IPS-NIHi11 (cell line): ENCODE results near the gene MKS1.

Source experiments
- DNase-seq: peaks from one replicate; pipeline ENCODE4 v3.0.0; 2012; ENCODE audit warnings: mixed read lengths, low spot score

Gene MKS1

DNA sequence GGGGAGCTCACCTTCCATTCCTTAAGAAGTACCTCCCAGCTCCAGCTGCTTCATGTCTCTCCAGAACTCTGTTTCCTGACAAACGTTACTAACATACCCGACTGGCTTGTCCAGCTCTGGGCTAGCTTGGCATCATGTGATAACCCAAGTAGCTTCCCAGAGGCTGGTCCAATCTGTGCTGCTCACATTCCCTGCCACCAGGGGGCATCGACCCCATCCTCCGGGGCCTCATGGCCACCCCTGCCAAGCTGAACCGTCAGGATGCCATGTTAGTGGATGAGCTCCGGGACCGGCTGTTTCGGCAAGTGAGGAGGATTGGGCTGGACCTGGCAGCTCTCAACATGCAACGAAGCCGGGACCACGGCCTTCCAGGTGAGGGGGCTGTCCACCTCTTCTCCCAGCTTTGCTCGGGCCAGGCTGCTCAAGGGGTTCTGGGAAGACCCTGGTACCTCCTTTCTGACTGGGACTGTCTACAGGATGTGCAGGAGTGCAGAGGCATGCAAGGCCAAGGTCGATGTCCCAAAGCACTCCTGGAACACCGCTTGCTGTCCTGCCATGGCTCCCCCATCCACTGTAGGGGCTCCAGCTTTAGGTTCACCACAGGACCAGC, 18.9 kb downstream of the MKS1 start:
- DNase-seq, result peak; percentile 85

DNA sequence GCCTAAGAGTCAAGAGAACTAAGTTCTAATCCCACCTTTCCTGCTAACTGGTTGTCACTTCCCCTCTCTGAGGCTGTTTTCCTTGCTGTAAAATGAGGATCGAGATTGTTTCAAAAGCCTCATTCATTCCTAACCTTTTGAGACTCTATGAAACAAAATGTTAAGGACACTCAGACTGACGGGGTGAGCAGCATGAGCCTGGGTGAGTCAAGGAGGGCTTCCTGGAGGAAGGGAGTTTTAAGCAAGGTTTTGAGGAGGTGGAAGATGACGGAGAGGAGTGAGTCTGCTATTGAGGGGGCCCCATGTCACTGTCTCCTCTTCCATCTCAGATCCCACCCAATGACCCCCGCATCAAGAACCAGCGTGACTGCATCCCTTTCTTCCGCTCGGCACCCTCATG, 22.4 kb downstream of the MKS1 start:
- DNase-seq, result no peak

DNA sequence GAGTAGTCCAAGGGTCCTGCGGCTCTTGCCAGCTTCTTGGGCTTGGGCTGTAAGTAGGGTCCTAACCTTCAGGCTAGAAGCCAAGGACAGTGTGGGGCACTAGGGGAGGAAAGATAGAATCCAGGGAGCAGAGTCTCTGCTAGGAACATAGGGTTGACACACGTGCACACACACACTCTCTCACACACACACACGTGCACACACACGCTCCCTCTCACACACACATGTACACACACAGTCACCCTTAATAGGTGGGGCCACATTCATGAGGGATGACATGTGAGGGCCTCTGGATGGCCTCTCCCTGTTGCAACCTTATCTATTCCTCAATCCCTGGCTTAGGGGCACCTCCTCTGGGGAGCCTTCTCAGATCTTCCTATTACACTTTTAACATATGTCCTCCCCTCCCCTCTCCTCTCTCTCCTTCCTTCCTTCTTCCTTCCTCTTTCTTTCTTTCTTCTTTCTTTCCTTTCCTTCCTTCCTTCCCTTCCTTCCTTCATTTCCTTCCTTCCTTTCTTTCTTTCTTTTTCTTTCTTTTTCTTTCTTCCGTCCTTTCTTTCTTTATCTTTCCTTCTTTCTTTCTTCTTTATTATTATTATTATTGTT, 23.4 kb downstream of the MKS1 start:
- no peak for DNase-seq

DNA sequence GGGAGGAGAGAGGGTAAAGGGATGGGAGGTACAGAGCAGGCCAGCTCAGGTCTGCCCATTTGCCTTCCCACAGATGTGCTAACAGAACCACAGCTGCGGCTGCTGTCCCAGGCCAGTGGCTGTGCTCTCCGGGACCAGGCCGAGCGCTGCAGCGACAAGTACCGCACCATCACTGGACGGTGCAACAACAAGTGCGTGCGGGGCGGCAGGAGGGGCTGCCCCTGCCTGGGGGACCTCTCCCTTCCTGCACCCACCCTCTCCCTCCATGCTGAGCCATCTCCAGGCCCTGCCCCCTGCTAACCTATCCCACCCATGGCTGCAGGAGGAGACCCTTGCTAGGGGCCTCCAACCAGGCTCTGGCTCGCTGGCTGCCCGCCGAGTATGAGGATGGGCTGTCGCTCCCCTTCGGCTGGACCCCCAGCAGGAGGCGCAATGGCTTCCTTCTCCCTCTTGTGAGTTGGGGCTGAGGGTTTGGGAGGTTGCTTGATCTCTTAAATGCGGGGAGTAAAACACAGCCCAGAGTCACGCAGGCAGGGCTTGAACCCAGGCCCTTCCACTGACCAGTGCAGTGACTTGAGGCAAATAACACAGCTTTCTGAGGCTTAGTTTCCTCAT, 25.3 kb downstream of the MKS1 start:
- DNase-seq, result peak; percentile 76

DNA sequence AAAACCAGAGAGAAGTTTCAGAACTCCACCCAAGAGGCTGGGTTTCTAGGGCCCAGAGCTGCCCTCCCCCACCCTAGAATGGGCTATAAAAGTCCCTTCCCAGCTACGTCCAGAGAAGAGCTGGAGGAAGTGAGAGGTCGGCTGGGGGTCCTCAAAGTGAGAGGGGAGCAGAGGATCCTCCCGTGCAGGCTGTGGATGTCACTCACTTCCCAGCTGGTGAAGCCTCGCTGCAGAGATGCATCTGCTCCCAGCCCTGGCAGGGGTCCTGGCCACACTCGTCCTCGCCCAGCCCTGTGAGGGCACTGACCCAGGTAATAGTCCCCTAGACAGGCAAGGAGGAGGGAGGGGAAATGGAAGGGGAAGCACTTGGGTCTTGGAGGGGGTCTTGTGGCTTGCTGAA, 26.4 kb downstream of the MKS1 start, which contains the start of gene EPX:
TSS of gene EPX (plus strand) at position 115 of the 400 bp plus-strand sequence. CDS start at position 236, 121 bp downstream.
- no peak for DNase-seq

DNA sequence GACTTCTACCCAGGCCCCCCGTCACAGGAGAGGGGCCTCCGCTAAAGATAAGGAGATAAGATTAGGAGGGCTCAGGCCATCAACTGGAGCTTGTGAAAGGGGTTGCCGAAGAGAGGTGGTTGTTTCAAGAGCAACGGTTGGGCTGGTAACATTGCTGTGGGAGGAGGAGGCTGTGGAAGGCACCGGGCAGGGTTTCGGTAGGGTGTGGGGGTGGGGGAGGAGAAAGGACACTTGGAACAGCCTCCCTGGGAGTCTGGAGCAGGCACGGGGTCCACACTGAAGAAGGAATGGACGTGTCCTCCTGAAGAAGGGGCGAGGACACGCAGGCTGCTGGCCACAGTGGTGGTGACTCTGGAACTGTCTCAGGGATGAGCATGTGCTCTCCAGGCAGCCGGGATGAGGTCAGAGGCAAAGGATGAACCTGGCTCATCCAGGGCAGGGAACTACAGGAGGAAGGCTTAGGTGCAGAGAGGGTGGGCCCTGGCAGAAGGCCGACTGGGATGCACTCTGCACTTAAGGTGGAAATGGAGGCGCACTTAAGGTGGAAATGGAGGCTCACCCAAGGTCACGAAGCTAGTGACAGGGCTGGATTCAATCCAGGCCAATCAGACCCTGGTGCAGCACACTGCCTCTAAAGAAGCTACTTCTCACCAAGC, 27.7 kb downstream of the MKS1 start:
- DNase-seq, result peak; percentile 61

DNA sequence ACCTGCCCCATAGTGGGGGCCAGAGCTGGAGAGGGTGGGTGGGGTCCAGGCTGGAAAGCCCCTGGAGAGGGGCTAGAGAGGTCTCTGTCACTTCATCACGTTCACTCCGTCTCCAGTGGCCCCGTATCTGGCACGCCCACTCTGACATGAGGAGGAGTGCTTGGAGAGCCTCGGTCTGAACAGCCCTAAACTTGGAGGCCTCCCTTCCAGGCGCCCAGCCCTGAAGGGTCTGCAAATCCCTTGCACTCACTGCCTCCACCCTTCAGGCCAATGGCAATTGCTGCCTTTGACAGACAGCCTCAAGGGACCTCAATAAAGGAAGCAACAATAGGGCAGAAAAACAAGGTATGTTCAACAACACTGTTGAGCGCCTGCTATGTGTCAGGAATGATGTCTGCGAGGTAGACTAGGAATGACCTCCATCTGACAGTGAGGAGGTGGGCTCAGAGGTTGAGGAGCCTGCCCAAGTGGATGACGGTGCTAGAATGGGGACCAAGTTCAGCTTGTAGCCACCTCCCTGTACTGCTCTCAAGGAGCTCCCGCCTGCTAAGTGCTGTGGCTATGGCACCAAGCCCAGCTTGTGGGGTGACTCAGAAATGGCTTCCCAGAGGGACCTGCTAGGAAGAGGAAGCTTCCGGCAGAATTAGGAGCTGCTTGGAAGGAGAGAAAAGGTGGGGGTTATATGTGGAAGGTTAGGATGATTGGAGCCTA, 29.5 kb downstream of the MKS1 start:
- peak; percentile 34 for DNase-seq

DNA sequence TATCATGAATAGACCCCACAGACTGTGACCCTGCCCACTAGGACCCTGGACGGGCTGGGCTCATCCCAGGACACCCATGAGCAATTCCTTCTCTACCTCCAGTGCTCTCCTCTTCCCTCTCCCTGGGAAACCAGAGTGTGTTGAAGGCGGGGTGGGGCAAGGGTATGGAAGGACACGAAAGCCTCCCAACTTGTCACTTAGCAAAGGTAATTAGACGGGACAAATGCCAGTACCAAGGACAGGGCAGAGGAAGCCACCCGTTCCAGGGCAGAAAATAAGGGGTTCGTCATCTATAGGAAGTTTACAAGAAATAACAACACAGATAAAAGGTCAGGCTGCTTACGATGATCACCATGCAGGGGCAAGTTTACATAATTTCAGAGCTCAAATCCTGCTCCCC, 31.4 kb downstream of the MKS1 start:
- DNase-seq, result peak; percentile 33

DNA sequence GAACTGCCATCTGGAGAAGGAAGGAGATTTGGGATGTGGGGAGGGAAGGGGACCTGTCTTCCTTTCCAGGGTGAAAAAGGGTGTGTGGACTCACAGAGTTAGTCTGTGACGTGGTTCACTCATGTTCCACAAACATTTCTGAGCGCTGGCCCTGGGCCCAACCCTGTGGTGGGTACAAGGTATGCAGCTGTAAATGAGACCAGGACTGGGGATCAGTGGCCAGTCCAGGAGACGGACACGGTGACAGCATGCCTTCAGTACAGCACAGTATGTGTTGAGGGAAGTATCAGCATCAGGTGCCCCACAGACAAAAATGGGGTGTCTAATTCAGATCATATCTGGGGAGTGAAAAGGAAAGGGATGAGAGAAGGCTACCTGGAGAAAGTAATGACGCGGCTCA, 32.0 kb downstream of the MKS1 start:
- no peak for DNase-seq

DNA sequence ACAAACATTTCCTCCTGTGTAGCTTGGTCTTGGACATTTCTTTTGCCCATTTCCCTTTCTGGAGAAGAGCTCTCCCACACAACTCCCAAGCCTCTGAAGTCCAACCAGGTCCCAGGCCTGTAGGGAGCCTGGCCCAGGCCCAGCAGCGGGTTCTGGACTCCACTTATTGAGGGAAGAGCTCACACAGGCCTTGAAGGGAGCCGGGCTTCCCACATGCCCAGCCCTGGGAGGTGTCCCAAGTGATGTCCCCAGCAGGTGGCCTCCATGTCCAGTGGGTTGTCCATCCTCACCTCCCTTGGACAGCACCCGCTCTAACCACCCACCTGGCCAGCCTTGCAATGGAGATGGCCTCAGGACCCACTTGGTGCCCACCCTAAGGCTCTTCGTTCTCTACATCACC, 32.5 kb downstream of the MKS1 start:
- DNase-seq, result no peak

DNA sequence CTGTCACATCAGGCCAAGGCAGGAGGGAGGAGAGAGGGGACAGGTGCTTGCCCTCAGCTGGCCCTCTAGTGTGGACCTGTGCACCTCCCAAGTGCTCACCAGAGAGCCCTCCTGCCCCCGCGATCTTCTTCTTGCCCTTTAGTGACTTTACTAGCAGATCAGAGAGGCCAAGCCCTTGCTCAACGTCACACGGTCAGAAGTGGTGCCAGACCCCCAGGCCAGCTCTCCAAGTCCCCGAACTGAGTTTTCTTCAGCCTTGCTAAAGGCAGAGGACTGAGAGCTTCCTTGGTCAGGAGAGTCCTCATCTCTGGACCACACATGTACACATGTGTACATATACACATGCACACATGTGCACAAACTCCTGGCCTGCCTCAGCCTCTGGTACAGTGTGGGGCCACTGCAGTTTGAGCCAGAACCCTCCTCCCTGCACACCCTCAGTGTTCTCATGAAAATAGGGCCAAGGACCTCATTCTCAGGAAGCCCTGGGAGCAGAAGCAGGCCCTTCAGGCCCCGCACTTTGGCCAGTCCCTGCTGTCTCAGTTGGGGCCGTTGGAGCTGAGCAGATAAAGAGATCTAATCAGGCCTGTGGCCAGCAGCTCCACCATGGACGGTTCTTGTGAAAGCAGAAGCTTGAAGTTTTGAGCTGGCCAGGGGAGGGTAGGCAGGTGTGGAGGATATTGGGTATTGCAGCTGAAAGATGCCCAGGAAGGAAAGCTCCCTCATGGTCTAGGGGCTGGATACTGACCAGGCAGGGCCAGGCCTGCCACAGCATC, 33.9 kb downstream of the MKS1 start:
- DNase-seq, result no peak

DNA sequence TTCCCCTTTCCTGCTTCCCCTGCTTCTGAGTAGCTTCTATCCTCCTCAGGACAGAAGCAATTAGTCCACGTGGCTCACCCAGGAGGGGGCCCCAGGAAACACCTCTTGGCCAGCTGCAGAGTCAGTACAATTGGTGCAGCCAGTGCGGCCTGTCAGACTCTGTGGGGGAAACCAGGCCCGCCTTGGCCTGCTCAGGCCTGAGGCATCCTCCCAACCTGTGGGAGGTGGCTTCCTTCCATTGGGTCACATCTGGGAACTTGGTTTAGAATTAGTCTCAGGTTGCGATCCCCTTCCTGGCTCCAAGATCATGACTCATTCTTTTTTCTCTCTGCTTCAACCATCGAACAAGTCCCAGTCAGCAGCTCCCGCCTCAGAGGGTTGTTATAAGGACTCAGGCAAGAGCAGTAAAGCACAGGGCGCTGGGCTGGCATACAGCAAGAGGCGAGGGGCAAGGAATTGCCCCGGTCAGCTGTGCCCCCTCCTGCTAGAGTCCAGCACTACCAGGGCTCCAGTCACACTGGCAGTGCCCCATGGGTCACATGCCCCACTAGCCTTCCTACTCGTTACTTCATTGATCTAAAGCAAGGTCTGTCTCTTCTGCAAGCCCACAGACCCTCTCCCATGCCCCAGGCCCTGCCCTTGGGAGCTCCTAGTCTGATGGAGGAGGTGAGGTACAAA, 34.6 kb downstream of the MKS1 start:
- DNase-seq, result peak; percentile 64

DNA sequence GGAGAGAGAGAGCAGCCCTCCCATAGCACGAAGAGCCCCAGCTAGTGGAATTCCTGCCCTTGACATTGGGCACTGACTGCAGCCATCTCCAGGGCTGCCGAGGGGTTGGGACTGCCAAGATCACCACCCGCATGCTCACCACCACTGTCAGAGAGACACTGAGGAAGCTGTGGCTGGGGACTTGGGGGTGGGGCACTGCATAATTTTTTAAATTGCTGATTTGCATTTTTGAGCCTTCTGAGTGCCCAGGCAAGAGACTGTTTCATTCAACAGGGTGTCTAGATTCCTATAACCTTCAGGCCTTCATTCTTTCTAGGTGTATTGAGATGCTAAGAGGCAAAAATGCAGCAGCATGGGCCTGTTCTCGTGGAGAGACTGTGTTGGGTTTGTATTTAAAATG, 35.5 kb downstream of the MKS1 start:
- DNase-seq, result no peak

DNA sequence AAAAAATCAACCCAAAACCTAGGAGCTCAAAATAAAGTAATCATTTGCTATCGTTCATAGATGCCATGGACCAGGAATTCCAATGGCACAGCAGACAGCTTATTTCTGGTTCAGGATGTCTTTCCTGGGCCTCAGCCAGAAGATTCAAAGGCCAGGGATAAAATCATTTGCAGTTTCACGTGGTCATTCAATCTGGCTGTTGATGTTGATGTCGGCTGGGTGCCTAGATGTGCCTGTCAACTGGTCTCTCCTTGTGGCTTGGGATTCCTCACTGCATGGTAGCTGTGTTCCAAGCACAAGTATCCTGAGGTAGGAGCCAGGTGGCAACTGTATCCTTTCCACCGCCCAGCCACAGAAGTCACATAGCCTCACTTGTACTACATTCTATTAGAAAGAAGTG, 37.3 kb downstream of the MKS1 start:
- DNase-seq, result no peak

DNA sequence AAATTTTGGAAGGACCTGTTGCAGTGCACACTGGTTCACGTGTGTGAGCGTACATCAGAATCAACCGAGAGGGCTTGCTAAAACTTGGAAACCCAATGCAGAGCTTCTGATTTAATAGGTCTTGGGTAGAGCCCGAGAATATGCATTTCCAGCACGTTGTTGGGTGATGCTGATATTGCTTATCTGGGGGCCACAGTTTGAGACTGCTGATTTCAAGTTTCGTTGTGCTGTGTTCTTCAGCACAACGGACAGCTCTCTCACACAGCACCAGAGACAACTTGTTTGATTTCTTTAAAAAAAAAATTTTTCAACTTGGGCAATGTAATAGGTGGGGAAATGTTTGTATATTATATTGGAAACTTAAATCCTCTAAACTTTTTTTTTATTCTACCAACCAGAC, 42.9 kb downstream of the MKS1 start:
- no peak for DNase-seq

DNA sequence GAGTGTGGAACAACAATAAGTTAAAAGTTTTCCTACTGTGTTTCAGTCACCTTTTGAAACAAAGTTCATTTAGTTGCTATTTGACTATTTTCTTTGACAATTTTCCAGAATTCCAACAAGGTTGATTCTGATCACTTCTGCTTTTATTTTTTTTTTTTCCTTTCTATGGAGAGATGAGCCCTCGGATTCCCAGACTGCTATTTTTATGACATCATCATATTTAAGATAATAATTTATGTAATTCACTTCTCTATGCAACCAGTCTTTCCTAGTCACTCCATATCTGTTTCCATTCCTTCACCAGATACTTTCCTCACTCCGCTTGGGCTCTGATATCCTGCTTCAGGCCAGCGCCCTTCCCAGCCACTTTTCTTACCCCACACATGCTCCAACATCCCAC, 44.2 kb downstream of the MKS1 start:
- DNase-seq, result no peak

DNA sequence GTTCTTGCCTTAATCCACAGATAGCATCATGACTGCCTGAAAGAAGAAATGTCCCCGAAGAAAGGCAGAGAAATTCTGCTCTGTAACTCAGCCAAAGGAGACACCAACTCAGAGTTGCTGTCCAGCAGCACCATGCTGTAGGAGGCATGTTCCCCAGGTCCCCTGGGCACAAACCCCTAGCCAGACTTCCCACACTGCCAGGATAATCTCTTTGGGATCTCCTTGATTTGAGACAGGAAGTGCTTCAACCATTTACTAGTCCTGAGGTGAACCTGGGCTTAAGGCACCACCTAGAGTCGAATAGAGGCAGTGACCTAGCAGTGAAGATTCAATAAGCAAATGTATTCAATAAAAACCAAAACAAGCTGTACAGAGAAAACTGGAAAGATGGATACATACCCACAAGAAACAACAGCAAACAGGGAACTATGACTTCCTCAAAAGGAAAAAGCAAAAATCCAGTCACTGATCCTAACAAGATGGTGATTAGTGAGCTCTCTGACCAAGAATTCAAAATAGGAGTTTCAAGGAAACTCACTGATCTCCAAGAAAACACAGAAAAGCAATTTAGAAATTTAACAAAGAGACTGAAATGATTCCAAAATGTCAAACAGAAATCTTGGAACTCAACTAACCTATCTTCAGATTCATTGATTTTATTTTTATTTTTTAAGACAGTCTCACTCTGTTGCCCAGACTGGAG, 46.5 kb downstream of the MKS1 start:
- DNase-seq, result peak; percentile 57

DNA sequence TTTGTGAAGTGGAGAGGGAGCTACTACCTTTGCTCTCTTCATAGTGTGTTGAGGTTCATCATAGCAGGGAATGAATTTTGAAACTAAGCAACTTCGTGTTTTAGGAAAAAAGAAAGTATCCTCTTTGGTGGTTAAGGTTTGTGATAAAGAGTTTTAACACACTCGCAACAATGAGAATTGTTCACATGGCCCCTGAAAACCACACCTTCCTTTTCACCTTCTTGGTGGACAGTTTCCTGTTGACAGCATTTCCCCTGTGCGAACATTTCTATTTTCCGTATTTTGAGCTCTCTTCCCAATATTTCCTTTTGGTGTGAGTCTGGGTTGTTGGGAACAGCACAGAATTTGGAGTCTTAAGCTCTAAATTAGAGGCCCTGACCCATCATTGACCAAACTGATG, 48.4 kb downstream of the MKS1 start:
- DNase-seq, result no peak

DNA sequence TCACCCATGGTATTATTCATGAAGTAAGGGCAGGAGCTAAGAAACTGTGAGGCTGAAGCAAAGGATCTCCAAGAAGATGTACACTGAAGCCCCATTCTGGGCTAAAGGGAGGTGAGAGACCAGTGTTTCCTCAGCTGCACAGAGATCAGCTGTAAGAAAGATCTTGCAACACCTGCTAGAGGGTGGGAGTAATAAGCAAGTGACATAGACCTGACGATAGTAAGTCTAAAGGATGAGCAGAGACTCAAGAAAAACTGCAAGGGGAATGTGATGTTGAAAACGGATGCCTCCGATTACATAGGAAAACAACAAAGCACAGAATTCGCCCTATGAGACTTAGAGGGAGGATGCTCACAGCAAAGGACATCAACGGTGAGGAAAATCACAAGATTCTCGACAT, 52.4 kb downstream of the MKS1 start, which contains the start of gene OR4D2:
TSS of gene OR4D2 (plus strand) at position 301 of the 400 bp plus-strand sequence. CDS start 2,674 bp downstream, outside the sequence.
- no peak for DNase-seq

DNA sequence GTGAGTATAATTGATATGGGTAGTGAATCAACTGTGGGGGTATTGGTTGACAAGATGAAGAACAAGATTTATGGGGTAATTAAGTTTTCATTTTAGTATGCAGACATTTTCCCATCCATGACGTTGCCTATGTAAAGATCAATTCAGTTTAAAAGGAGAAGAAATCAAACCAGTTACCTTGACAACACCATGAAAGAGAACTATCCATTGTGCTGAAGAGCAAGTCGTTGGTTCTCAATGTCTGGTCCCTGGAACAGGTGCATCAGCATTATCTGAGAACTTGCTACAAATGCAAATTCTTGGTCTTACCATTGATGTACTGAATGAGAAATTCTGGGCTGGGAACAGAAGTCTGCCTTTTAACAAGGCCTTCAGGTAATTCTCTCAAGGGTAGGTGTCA, 53.1 kb downstream of the MKS1 start:
- no peak for DNase-seq
